ENCODE measurements around the gene PDPK1.

Gene PDPK1

DNA sequence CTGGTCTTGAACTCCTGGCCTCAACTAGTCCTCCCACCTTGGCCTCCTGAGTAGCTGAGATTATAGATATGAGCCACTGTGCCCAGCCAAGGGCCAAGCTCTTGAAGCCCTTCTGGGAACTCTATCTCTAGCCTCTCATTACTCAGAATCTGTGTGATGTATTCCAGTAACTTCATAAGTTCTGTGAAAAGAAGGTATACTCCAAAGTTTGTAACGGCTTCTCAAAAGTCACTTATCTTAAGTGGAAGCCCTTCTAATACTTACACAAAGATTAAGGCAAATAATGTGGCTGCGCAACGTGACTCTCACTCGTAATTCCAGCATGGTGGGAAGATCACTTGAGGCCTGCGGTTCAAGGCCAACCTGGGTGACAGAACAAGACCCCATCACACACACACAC lies 43.2 kb upstream of the PDPK1 start:
- no peak overlapping the region for H3K4me3 ChIP-seq (ENCODE audit: low read depth, low read length)
- ChIA-PET POLR2A (no interaction called here), CTCF (interaction anchor here (0.9 to 1.0 kb wide), 3 partner anchors 9 to 65 kb away, joined by 3 read pairs; partner anchors contain the start of genes CCNF and TBC1D24)
- no peak for DNase-seq (ENCODE audit: low read depth, low spot score)
- TF ChIP-seq, protein P1, sequence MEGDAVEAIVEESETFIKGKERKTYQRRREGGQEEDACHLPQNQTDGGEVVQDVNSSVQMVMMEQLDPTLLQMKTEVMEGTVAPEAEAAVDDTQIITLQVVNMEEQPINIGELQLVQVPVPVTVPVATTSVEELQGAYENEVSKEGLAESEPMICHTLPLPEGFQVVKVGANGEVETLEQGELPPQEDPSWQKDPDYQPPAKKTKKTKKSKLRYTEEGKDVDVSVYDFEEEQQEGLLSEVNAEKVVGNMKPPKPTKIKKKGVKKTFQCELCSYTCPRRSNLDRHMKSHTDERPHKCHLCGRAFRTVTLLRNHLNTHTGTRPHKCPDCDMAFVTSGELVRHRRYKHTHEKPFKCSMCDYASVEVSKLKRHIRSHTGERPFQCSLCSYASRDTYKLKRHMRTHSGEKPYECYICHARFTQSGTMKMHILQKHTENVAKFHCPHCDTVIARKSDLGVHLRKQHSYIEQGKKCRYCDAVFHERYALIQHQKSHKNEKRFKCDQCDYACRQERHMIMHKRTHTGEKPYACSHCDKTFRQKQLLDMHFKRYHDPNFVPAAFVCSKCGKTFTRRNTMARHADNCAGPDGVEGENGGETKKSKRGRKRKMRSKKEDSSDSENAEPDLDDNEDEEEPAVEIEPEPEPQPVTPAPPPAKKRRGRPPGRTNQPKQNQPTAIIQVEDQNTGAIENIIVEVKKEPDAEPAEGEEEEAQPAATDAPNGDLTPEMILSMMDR (IDR thresholded peaks at IDR 0.05; ENCODE audit: insufficient read depth, low read length, missing control alignments): no peak

DNA sequence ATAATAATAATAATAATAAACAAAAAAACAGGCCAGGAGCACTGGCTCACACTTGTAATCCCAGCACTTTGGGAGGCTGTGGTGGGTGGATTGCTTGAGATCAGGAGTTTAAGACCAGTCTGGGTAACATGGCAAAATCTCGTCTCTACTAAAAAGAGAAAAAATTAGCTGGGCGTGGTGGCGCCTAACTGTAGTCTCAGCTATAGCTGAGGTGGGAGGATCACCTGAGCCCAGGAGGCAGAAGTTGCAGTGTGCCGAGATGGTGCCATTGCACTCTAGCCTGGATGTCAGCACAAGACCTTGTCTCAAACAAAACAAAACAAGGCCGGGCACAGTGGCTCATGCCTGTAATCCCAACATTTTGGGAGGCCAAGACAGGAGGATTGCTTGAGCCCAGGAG lies 42.8 kb upstream of the PDPK1 start:
- DNase-seq (ENCODE audit: low read depth, low spot score): no peak
- ChIA-PET CTCF (no interaction called here), POLR2A (interaction anchor here (0.6 kb wide), 1 partner anchor 19 kb away, joined by 3 read pairs; the partner anchor contains the start of gene ATP6V0C)
- H3K4me3 ChIP-seq (ENCODE audit: low read depth, low read length): no peak overlapping the region
- TF ChIP-seq, protein P1 (IDR thresholded peaks at IDR 0.05; ENCODE audit: insufficient read depth, low read length, missing control alignments): no peak

DNA sequence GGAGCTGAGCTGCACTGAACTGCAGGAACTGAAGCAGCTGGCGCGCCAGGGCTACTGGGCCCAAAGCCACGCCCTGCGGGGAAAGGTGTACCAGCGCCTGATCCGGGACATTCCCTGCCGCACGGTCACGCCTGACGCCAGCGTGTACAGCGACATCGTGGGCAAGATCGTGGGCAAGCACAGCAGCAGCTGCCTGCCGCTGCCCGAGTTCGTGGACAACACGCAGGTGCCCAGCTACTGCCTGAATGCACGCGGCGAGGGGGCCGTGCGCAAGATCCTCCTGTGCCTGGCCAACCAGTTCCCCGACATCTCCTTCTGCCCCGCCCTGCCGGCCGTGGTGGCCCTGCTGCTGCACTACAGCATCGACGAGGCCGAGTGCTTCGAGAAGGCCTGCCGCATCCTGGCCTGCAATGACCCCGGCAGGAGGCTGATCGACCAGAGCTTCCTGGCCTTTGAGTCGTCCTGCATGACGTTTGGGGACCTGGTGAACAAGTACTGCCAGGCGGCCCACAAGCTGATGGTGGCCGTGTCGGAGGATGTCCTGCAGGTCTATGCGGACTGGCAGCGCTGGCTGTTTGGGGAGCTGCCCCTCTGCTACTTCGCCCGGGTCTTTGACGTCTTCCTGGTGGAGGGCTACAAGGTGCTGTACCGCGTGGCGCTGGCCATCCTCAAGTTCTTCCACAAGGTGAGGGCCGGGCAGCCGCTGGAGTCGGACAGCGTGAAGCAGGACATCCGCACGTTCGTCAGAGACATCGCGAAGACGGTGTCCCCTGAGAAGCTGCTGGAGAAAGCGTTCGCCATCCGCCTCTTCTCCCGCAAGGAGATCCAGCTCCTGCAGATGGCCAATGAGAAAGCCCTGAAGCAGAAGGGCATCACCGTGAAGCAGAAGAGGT lies 41.4 kb upstream of the PDPK1 start:
- TF ChIP-seq, protein P1 (IDR thresholded peaks at IDR 0.05; ENCODE audit: insufficient read depth, low read length, missing control alignments): no peak
- H3K4me3 ChIP-seq (ENCODE audit: low read depth, low read length): no peak overlapping the region
- DNase-seq (ENCODE audit: low read depth, low spot score): no peak
- ChIA-PET POLR2A (no interaction called here), CTCF (interaction anchor here (0.8 to 2.0 kb wide), 4 partner anchors 13 to 66 kb away, joined by 3 to 5 read pairs (median 4); partner anchors contain the start of gene CCNF)

DNA sequence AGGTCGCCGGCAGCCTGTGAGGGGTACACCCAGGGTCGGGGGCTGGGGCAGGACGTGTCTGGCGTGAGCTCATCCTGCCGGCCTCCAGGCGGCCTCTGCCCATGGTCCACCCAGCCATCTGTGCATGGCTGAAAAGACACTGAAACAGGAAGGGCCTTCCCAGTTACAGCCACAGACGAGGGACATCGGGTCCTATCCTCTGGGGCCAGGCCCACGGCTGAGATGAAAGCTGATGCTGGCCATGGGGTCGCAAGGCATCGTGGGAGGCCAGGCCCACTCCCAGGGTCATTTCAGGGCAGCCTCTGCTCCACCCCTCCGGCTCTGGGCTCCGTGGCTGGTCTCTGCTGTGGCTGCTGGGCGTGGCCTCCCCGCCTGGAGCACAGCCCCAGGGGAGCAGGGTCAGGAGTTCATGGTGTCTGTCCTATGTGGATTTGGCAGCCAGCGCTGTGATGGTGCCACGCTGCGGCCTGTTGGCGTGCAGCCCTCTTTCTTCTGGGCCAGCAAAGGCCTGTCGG lies 40.6 kb upstream of the PDPK1 start:
- POLR2A ChIA-PET: interaction anchor here (0.6 kb wide), 1 partner anchor 221 kb away, joined by 3 read pairs; no protein-coding TSS in a partner anchor
- H3K4me3 ChIP-seq (ENCODE audit: low read depth, low read length): no peak overlapping the region
- CTCF ChIA-PET: interaction anchor here (0.8 to 2.0 kb wide), 4 partner anchors 14 to 67 kb away, joined by 3 to 5 read pairs (median 4); partner anchors contain the start of gene CCNF
- no peak for DNase-seq (ENCODE audit: low read depth, low spot score)
- TF ChIP-seq, protein P1 (IDR thresholded peaks at IDR 0.05; ENCODE audit: insufficient read depth, low read length, missing control alignments): no peak

DNA sequence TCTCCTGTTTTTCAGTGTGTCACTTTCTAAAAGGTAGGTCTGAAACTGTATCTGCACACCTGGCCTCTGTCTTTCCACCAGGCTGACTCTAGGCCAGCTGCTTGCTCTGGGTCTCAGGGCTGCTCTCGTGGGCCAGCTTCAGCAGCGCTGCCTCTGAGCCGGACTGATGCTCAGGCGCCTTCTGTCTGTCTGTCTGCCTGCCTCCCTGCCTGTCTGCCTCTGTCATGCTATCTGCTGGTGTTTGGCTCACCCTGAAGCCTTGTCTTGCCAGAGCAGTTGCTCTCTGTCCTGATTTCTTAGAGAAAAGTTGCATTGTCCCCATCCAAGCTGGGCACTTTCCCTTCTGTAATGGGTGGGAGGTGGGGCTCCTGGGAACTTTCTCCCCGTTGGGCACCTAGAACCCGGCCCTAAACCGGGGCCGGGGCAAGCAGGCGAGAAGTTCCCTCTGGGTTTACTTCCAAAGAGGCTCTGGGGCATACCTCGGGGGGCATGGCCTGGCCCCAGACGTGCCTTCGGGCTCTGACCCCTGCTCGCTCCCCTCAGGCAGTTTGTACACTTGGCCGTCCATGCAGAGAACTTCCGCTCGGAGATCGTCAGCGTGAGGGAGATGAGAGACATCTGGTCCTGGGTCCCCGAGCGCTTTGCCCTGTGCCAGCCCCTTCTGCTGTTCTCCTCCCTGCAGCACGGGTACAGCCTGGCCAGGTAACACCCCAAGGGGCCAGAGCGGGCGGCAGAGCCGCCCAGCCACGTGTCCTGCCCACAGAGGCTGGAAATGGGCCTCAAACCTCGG lies 39.9 kb upstream of the PDPK1 start:
- ChIA-PET CTCF (interaction anchor here (0.8 to 4.1 kb wide), 5 partner anchors 10 to 158 kb away, joined by 3 to 33 read pairs (median 4); partner anchors contain the start of gene ABCA3), POLR2A (interaction anchor here (0.6 kb wide), 1 partner anchor 222 kb away, joined by 3 read pairs; no protein-coding TSS in a partner anchor)
- DNase-seq (ENCODE audit: low read depth, low spot score): no peak
- TF ChIP-seq, protein P1 (IDR thresholded peaks at IDR 0.05; ENCODE audit: insufficient read depth, low read length, missing control alignments): no peak
- H3K4me3 ChIP-seq (ENCODE audit: low read depth, low read length): no peak overlapping the region

All from AG04449 (cell line).